Peyer's patch (tissue), 4 donors: Measurements from ENCODE around the gene CASQ2. TPM values are rescaled to one million over a fixed set of nuclear protein-coding genes. Genes with fewer than 3 reads are reported as not detected.

Experiments
- DNase-seq, 3 donors: peaks; one replicate each; pipeline ENCODE4 v3.0.0-alpha.2; 2017 to 2019
- H3K27ac ChIP-seq, 4 donors: fragments of 200-600 bp; sonication (generic); one replicate each; pipeline ENCODE4 v1.5.1; 2016 to 2019
- H3K27me3 ChIP-seq, 2 donors: fragments of 200-600 bp; sonication (generic); one replicate each; pipeline ENCODE4 v1.5.1; 2019
- H3K36me3 ChIP-seq, 3 donors: fragments of 200-600 bp; sonication (generic); one replicate each; pipeline ENCODE4 v1.5.1; 2016 to 2019
- H3K4me1 ChIP-seq, 4 donors: fragments of 200-600 bp; sonication (generic); one replicate each; pipeline ENCODE4 v1.5.1; 2016 to 2019
- H3K4me3 ChIP-seq, 4 donors: fragments of 200-600 bp; sonication (generic); 1 replicate in 3 of 4; 2 replicates in 1 of 4; pipeline ENCODE4 v1.5.1; 2016 to 2019; ENCODE audit warnings: mild to moderate bottlenecking in 1 of 4
- H3K9me3 ChIP-seq, 4 donors: fragments of 200-600 bp; sonication (generic); one replicate each; pipeline ENCODE4 v1.5.1; 2016 to 2019; ENCODE audit warnings: mild to moderate bottlenecking in 1 of 4
- POLR2A ChIP-seq, 2 donors: fragments of 450-650 bp; IDR thresholded peaks; one replicate each; pipeline ENCODE4 v1.5.1; 2017; ENCODE audit warnings: antibody characterized with exemption in 2 of 2, mild to moderate bottlenecking in 2 of 2, moderate library complexity in 2 of 2
- total RNA-seq, 4 donors: library from RNA; depleted of rRNA; stranded (reverse); fragments of >200 nt; gene quantifications; one replicate each; pipeline ENCODE4 v1.1.0, GENCODE V29; 2016
- TF ChIP-seq, protein P1 (sequence below), 6 experiments: fragments of 450-650 bp in 4 of 6; fragments of 200-600 bp in 2 of 6; sonication (generic) in 1 of 6; IDR thresholded peaks; one replicate each; pipeline ENCODE4 v1.5.1; 2017 to 2019; ENCODE audit warnings: antibody characterized with exemption in 6 of 6, mild to moderate bottlenecking in 3 of 6, moderate library complexity in 1 of 6

Gene CASQ2
- total RNA-seq, 4 donors from 2014 or later: 0.53 to 1.5 (median 0.68) TPM

DNA sequence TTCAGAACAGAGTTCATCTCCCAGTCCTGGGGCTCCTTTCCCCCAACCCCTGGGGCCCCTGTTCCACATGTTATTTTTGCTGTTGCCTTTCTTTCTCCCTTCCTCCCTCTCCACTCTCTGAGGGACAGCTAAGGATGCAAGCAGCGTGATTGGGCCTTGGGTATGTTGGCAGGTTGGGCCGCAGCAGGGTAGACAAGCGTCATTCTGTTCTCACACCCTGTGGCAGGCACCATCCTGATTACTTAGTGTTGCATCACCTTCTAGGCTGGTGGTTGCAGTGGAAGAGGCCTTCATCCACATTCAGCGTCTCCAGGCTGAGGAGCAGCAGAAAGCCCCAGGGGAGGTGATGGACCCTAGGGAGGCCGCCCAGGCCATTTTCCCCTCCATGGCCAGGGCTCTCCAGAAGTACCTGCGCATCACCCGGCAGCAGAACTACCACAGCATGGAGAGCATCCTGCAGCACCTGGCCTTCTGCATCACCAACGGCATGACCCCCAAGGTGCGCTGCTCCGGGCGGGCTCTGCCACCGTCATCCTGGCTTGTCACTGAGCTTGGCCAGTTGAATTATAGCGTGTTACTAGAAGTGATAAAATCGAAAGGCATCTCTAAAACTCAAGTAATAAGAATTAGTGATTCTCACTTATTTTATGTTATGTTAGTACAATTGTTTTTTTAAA, 83.3 kb downstream of the CASQ2 start:
- Histone ChIP-seq H3K9me3 (no peaks in the 10 kb centered on the region), H3K36me3 (peaks cover 0 to 37% (median 0%) of the 10 kb centered on the region in 3 donors), H3K27me3 (no peaks in the 10 kb centered on the region), H3K27ac (no peak overlapping the region), H3K4me1 (no peaks in the 10 kb centered on the region), H3K4me3 (no peak overlapping the region)
- TF ChIP-seq POLR2A (IDR thresholded peaks at IDR 0.05): no peak
- TF ChIP-seq, protein P1, sequence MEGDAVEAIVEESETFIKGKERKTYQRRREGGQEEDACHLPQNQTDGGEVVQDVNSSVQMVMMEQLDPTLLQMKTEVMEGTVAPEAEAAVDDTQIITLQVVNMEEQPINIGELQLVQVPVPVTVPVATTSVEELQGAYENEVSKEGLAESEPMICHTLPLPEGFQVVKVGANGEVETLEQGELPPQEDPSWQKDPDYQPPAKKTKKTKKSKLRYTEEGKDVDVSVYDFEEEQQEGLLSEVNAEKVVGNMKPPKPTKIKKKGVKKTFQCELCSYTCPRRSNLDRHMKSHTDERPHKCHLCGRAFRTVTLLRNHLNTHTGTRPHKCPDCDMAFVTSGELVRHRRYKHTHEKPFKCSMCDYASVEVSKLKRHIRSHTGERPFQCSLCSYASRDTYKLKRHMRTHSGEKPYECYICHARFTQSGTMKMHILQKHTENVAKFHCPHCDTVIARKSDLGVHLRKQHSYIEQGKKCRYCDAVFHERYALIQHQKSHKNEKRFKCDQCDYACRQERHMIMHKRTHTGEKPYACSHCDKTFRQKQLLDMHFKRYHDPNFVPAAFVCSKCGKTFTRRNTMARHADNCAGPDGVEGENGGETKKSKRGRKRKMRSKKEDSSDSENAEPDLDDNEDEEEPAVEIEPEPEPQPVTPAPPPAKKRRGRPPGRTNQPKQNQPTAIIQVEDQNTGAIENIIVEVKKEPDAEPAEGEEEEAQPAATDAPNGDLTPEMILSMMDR (IDR thresholded peaks at IDR 0.05): no peak
- DNase-seq: no peak

DNA sequence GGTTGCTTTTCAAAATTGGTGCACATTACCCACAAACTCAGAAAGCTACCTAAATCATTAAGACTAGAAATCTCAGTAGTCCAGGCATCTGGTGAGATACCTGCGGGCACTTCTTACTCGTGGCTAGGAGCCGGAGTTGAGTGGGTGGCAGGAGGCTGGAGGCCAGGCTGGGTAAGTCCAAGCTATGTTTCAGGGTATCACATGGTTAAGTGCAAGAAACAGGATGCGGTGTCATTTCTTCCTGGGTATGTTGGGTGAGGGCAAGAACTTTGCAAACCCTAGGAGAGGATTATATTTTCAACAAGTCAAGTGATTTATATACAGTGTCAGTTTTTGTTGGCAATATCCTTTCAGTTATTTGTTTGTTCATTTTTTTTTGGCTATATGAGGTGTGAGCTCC, 85.7 kb downstream of the CASQ2 start:
- H3K9me3 ChIP-seq: no peaks in the 10 kb centered on the region
- H3K27ac ChIP-seq: no peak overlapping the region
- DNase-seq: no peak
- peaks cover 0 to 25% (median 0%) of the 10 kb centered on the region in 3 donors for H3K36me3 ChIP-seq
- no peaks in the 10 kb centered on the region for H3K4me1 ChIP-seq
- H3K27me3 ChIP-seq: no peaks in the 10 kb centered on the region
- H3K4me3 ChIP-seq: no peak overlapping the region
- TF ChIP-seq POLR2A (IDR thresholded peaks at IDR 0.05): no peak
- TF ChIP-seq, protein P1 (IDR thresholded peaks at IDR 0.05): no peak

DNA sequence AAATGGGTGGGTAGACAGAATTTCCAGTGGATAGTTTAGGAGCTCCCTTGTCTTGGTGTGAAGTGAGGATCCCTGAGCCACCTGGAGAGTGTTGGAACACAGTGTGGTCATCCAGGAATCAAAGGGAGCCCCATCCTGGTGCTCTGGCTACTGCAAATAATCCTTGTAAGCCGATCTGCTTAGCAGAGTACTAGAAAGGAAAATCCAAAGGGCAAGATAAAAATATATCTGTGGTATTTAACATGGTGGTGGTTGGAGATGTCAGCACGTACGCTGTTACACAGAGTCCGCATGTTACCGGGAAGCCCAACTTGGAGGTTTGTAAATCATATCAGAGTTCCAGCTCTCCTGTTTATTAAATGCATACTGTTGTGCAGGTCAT, 87.8 kb downstream of the CASQ2 start:
- no peak for DNase-seq
- H3K4me1 ChIP-seq: no peaks in the 10 kb centered on the region
- no peaks in the 10 kb centered on the region for H3K9me3 ChIP-seq
- H3K27ac ChIP-seq: no peak overlapping the region
- no peak overlapping the region for H3K4me3 ChIP-seq
- H3K36me3 ChIP-seq: peaks cover 0 to 23% (median 0%) of the 10 kb centered on the region in 3 donors
- no peaks in the 10 kb centered on the region for H3K27me3 ChIP-seq
- TF ChIP-seq POLR2A (IDR thresholded peaks at IDR 0.05): no peak
- TF ChIP-seq, protein P1 (IDR thresholded peaks at IDR 0.05): no peak

DNA sequence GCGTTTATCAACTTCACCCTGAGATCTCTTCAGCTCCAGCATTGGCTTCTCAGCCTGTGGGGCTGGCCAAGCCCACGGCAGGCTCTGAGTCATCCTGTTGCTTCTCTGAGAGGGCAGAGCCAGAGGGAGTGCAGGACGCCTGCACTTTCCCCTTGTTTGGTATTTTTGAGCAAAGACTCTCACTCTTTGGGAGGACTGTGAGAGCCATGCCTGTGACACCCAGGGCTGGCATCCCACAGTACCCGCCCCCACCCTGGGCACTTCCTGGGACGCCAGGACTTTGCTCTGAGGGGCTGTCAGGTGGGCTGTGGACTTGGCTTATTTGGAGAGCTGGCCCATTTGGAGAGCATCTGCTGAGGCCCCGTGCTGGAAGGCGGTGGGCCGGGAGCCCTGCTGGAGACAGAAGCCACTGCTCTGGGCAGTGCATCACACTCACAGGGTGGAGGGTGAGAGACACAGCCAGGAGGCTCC, 89.3 kb downstream of the CASQ2 start:
- H3K27me3 ChIP-seq: no peaks in the 10 kb centered on the region
- H3K4me3 ChIP-seq: no peak overlapping the region
- no peaks in the 10 kb centered on the region for H3K4me1 ChIP-seq
- H3K27ac ChIP-seq: peak overlapping the region in 2 of 4 donors; percentile 43 to 68
- H3K36me3 ChIP-seq: peaks cover 0 to 8% (median 0%) of the 10 kb centered on the region in 3 donors
- H3K9me3 ChIP-seq: no peaks in the 10 kb centered on the region
- no peak for TF ChIP-seq POLR2A (IDR thresholded peaks at IDR 0.05)
- TF ChIP-seq, protein P1 (IDR thresholded peaks at IDR 0.05): no peak
- DNase-seq: no peak

DNA sequence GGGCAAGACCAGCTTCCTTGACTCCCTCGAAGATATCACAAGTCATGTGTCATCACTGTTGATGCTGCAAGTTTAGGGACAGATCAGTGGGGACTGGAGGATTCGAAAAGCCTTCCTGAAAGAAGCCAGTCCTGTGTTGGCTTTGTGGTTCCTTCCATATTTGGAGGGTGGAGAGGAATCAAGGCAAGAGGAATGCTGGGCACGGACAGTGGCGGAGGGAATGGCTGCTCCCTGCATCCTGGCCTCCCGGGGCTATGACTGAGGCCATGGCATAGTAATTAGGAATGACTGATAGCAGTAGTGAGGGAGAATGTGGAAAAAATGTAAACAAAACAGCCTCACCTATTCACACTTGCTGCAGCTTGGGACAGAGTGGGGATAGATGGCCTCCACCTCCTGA, 90.4 kb downstream of the CASQ2 start:
- DNase-seq: no peak
- Histone ChIP-seq H3K9me3 (no peaks in the 10 kb centered on the region), H3K27ac (peak overlapping the region in 1 of 4 donors; percentile 19), H3K4me3 (no peak overlapping the region), H3K27me3 (no peaks in the 10 kb centered on the region), H3K4me1 (no peaks in the 10 kb centered on the region), H3K36me3 (peaks cover 0 to 1% (median 0%) of the 10 kb centered on the region in 3 donors)
- no peak for TF ChIP-seq POLR2A (IDR thresholded peaks at IDR 0.05)

DNA sequence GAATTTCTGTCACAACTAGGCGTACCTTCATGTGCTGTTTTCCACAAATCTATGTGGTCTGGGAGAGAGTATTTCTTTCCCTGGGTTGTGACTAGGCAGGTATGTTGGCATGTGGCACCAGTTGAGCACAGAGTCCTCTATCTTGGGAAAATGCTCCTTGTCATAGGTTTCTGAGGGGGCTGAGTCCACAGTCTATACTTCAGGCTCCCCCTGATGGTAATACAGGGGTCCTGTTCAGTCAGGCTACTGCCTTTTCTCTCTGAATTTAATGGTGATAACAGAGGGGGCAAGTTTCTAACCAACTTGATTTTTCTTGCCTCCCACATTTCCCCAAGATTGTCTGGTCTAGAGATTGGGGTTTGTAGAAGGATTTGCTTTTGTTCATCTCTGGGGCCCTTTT, 90.9 kb downstream of the CASQ2 start:
- DNase-seq: no peak
- TF ChIP-seq, protein P1 (IDR thresholded peaks at IDR 0.05): no peak
- TF ChIP-seq POLR2A (IDR thresholded peaks at IDR 0.05): no peak
- Histone ChIP-seq H3K27ac (no peak overlapping the region), H3K4me3 (no peak overlapping the region), H3K27me3 (no peaks in the 10 kb centered on the region), H3K4me1 (no peaks in the 10 kb centered on the region), H3K9me3 (no peaks in the 10 kb centered on the region), H3K36me3 (no peaks in the 10 kb centered on the region)
